Activated T-helper 9 cell treated with anti-CD3 and anti-CD28 coated beads, Interleukin-2, amount 50 U/mL, for 16 hours (primary cell): Measurements from ENCODE around the gene USP8.

Experiments
- DNase-seq: peaks from one replicate; pipeline ENCODE4 v3.0.0-alpha.2; 2020; ENCODE audit warnings: low read depth

Gene USP8

DNA sequence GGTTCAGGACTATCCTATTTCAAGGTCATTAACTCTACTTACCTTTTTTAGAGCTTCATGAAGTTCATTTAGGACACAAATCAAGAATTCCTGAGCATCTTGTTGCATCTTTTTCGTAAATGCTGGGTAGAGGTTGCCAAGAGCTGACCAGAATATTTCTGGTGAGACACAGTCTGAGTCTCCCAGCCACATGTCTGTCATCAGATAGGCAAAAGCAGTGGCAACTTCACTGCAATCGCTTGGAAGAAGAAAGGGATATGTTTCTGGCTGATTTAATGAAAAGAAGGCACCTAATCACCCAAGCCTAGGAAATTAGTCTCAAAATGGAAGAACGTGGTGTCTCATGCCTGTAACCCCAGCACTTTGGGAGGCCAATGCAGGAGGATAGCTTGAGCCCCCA is 119.4 kb downstream of the USP8 start:
- DNase-seq = no peak

DNA sequence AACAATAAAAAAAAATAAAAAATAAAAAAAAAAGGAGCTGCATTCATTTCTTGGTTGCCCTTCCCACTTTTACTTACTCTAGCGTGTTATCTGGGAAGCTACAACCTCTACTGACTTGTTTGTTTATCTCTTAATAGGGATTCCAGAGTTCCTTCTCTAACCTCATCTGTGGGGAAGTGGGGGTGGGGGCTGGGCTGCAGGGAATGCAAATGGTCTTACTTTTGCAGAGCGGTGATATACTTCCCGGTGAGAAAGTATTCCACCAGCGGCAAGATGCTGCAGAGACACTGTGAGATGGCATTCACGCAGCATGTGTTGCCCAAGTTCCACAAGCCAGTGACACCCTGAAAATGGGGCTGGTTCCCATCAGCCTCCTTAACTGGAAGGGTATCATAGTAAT is 120.2 kb downstream of the USP8 start:
- DNase-seq = no peak

DNA sequence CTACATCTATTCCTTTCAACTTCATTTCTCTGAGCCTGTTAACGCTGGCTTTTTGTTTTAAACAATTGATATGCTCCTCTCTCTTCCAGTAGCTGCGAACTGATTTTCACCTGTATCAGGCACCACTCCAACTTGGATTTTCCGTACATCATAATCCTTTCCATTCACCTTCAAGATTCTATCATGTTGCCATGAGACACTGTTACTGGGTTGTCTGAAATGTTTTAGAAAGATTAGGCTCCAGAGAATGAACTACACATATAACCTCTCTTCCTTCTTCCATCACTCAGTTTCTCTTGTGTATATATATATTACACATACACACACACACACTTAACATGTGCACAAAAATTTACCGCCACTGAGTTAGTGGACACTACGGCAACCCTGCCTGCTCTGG is 122.4 kb downstream of the USP8 start, which contains the start of gene USP50:
Gene USP50 (minus strand): TSS at position 101 of the 400 bp plus-strand sequence. CDS start 141 bp downstream, outside the sequence.
- no peak for DNase-seq

DNA sequence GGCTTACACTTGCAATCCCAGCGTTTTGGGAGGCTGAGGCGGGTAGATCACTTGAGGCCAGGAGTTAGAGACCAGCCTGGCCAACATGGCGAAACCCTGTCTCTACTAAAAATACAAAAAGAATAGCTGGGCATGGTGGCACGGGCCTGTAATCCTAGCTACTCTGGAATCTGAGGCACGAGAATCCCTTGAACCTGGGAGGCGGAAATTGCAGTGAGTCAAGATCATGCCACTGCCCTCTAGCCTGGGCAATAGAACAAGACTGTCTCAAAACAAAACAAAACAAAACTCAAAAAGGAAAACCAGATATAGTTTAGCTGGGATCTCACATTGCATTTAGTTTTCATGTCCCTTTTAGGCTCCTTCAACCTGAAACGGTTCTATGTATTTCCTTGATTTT is 125.1 kb downstream of the USP8 start:
- DNase-seq = no peak

DNA sequence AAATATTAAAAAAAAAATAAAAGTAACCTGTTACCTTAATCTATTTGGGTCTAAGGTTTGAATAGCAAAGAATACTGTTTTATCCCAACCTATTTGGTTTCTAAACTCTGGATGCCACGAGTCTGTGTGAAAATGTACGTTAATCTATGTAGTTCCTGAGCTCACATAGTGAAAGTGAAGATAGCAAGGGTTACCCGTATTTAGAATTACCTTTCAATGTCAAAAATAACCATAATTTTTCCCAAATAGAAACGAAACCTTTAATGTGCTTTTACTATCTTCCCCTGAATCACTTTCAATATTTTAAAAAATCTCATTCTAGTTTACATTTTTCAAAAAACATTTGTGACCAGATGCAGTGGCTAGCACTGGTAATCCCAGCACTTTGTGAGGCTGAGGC is 128.0 kb downstream of the USP8 start:
- no peak for DNase-seq

DNA sequence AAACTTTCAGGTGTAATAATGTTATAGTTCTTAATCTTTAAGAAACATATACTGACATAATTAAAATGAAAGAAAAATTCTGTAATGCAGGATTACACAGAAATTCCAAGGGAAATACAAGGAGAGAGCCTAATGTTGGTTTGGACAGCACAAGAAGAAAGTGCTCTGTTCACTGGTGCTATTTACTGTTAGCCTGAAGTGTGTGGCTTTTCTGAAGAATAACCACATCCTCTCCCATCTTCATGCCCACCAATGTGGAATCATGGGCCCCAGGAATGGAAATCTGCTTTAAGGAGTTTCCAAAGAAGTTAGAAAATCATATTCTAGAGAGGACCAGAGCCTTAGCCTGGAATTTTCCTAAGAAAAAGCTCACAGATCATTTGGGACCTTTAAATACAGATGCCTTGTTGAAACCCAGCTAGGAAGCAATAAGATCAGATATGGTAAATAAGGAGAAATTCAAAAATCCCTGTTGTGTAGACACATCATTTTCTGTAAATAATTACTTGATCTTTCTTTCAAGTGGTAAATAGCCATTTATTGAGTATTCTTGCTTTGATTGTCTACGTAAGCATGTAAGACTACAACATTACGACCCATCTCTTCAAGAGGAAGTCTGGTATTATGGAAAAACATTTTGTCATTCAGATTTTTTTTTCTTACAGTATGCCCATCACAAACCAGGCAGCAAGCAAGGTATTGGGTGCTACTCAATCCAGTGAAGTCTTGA is 132.6 kb downstream of the USP8 start:
- DNase-seq = no peak

DNA sequence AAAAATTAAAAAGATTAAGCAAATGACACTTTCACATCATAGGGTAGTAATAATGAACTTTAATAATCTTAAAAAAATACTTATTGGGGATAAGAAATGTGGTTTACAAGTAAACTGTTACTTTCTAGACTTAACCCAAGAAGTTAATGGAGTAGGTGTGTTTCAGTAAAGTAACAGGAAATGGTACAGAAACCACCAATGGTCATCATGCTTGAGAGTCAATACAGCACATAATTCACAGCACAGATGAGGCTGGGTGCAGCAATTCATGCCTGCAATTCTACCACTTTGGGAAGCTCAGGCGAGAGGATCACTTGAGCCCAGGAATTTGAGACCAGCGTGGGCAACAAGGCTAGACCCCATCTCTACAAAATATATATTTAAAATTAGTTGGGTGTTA is 133.8 kb downstream of the USP8 start:
- DNase-seq = no peak

DNA sequence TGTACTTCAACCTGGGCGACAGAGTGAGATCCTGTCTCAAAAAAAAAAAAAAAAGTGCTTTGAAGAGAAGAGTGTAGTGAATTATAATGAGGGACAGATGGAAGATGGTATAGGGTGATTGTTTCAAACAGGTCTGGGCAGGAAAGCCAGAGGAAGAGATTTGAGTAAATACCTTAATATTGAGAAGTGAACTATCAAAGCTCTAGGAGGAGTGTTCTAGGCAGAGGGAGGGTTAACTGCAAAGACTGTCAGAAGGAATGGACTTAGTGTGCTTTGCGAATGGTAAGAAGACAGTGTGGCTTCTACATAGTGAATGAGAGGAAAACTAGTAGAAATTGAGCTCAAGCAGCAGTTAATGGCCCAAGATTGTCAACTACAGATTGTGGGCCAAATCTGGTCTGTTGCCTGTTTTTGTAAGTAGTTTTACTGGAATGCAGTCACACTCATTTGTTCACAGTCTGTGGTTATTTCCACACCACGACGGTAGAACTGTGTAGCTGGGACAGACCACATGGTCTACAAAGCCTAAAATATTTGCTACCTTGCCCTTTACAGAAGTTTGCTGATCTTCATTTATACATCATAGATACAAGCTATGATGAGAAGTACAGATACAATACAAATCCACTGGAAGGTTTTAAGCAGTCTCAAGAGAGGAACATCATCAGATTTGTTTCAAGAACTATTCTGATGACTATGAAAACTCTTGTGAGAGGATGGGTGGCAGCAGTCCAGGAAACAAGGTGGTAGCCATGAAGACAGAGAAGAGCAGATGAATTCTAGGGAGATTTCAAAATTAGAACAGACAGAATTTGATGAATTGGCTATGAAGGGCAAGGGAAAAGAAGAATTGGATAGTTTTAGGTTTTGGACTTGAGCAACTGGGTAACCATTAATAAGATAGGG is 138.8 kb downstream of the USP8 start:
- no peak for DNase-seq

DNA sequence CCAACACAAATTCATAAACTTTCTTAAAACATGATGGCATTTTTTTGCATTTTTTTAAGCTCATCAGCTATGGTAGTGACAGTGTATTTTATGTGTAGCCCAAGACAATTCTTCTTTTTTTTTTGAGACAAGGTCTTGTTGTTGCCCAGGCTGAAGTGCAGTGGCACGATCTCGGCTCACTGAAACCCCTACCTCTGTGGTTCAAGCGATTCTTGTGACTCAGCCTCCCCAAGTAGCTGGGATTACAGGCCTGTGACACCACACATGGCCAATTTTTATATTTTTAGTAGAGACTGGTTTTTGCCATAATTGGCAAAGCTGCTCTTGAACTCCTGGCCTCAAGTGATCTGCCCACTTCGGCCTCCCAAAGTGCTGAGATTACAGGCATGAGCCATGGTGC is 139.6 kb downstream of the USP8 start:
- no peak for DNase-seq
